ENCODE results near the gene NCKAP5. TPM values are rescaled to one million over a fixed set of nuclear protein-coding genes. Genes with fewer than 3 reads are reported as not detected.

NCKAP5 gene
- polyA plus RNA-seq, 3 donors, result 7.6 to 10.1 (median 8.2) TPM

- DNase-seq (ENCODE audit: low read depth in 3 of 3, low spot score in 2 of 3), result no peak
These were observed 134.5 kb downstream of the NCKAP5 start for GRCh38 chr2:133433455-133434451.

- DNase-seq (ENCODE audit: low read depth in 3 of 3, low spot score in 2 of 3), result no peak
These were observed 135.5 kb downstream of the NCKAP5 start for GRCh38 chr2:133432778-133433177.

- DNase-seq (ENCODE audit: low read depth in 3 of 3, low spot score in 2 of 3), result no peak
These were observed 137.0 kb downstream of the NCKAP5 start for GRCh38 chr2:133431289-133431688.

GRCh38 chr2:133426791-133427190, 141.5 kb downstream of the NCKAP5 start:
- no peak for DNase-seq (ENCODE audit: low read depth in 3 of 3, low spot score in 2 of 3)

- no peak for DNase-seq (ENCODE audit: low read depth in 3 of 3, low spot score in 2 of 3)
These were observed 142.7 kb downstream of the NCKAP5 start for GRCh38 chr2:133425612-133426011.

- no peak for DNase-seq (ENCODE audit: low read depth in 3 of 3, low spot score in 2 of 3)
These were observed 143.4 kb downstream of the NCKAP5 start for GRCh38 chr2:133424876-133425275.

GRCh38 chr2:133422931-133423351, 145.3 kb downstream of the NCKAP5 start:
- no peak for DNase-seq (ENCODE audit: low read depth in 3 of 3, low spot score in 2 of 3)

GRCh38 chr2:133421516-133422324, 146.5 kb downstream of the NCKAP5 start:
- no peak for DNase-seq (ENCODE audit: low read depth in 3 of 3, low spot score in 2 of 3)

GRCh38 chr2:133420788-133421187, 147.5 kb downstream of the NCKAP5 start:
- DNase-seq (ENCODE audit: low read depth in 3 of 3, low spot score in 2 of 3), result no peak

GRCh38 chr2:133418671-133419070, 149.6 kb downstream of the NCKAP5 start:
- DNase-seq (ENCODE audit: low read depth in 3 of 3, low spot score in 2 of 3), result no peak

GRCh38 chr2:133418021-133418420, 150.2 kb downstream of the NCKAP5 start:
- no peak for DNase-seq (ENCODE audit: low read depth in 3 of 3, low spot score in 2 of 3)

- DNase-seq (ENCODE audit: low read depth in 3 of 3, low spot score in 2 of 3), result no peak
These were observed 150.8 kb downstream of the NCKAP5 start for GRCh38 chr2:133417415-133417814.

- no peak for DNase-seq (ENCODE audit: low read depth in 3 of 3, low spot score in 2 of 3)
These were observed 151.5 kb downstream of the NCKAP5 start for GRCh38 chr2:133416736-133417135.

GRCh38 chr2:133416146-133416545, 152.1 kb downstream of the NCKAP5 start:
- DNase-seq (ENCODE audit: low read depth in 3 of 3, low spot score in 2 of 3), result no peak

- DNase-seq (ENCODE audit: low read depth in 3 of 3, low spot score in 2 of 3), result no peak
These were observed 152.9 kb downstream of the NCKAP5 start for GRCh38 chr2:133415210-133415876.

GRCh38 chr2:133414486-133415209, 153.6 kb downstream of the NCKAP5 start:
- DNase-seq (ENCODE audit: low read depth in 3 of 3, low spot score in 2 of 3), result no peak

GRCh38 chr2:133413863-133414262, 154.4 kb downstream of the NCKAP5 start:
- DNase-seq (ENCODE audit: low read depth in 3 of 3, low spot score in 2 of 3), result no peak

- no peak for DNase-seq (ENCODE audit: low read depth in 3 of 3, low spot score in 2 of 3)
These were observed 155.6 kb downstream of the NCKAP5 start for GRCh38 chr2:133412694-133413093.

GRCh38 chr2:133411857-133412256, 156.4 kb downstream of the NCKAP5 start:
- no peak for DNase-seq (ENCODE audit: low read depth in 3 of 3, low spot score in 2 of 3)

GRCh38 chr2:133411101-133411500, 157.2 kb downstream of the NCKAP5 start:
- DNase-seq (ENCODE audit: low read depth in 3 of 3, low spot score in 2 of 3), result no peak

All from right renal cortex interstitium (tissue), 3 donors.